Right ventricle myocardium superior (tissue), 1 donor: ENCODE results near the gene SCART1. TPM values are rescaled to one million over a fixed set of nuclear protein-coding genes. Genes with fewer than 3 reads are reported as not detected.
"Not testable (repeated sequence)": the region's sequence is repeated elsewhere in the genome, so short reads cannot be mapped to it uniquely, and the experiment has no call there.

Source experiments
- ATAC-seq: fragments of 200-7000 bp; cut with Tn5 transposase; one replicate; pipeline ENCODE4 v1.9.1; 2020; ENCODE audit warnings: mild to moderate bottlenecking; ENCODE audit not compliant: poor library complexity
- DNase-seq: peaks from one replicate; pipeline ENCODE4 v3.0.0-alpha.2; 2020
- intact Hi-C: fragments of 100-400 bp; cut with DNase I; formaldehyde crosslinking; loops from one replicate; pipeline ENCODE4 v1.11.2; 2022
- total RNA-seq: library from RNA; stranded (reverse); fragmentation: NEBNext Ultra II Directional; extraction: Animal tissue kit (Norgen Biotek cat#: 25700); gene quantifications from one replicate; pipeline ENCODE4 v1.2.1, GENCODE V29; 2021
- donor health status: DM: no; HTN: yes; CAD: no; lungs with severe emphysema.

The SCART1 gene
- total RNA-seq, 1 donor from 2014 or later, result 0.51 TPM

GRCh38 chr10:133489816-133490588, 36.3 kb downstream of the SCART1 start:
- intact Hi-C loops, result no loop called here
- DNase-seq (no peak), ATAC-seq (no peak)

DNA sequence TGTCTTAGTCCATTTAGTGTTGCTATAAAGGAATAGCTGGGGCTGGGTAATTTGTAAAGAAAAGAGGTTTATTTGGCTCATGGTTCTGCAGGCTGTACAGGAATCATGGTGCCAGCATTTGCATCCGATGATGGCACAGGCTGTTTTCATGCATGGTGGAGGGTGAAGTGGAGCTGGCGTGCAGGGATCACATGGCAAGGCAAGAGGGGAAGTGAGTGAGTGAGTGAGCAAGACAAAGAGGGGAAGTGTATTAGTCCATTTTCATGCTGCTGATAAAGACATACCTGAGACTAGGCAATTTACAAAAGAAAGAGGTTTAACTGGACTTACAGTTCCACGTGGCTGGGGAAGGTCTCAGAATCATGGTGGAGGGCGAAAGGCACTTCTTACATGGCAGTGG, 39.8 kb downstream of the SCART1 start:
- intact Hi-C loops, DNase-seq, ATAC-seq: not testable (repeated sequence)

- intact Hi-C loops, DNase-seq, ATAC-seq: not testable (repeated sequence)
Observed at GRCh38 chr10:133497363-133497762, 43.6 kb downstream of the SCART1 start.

DNA sequence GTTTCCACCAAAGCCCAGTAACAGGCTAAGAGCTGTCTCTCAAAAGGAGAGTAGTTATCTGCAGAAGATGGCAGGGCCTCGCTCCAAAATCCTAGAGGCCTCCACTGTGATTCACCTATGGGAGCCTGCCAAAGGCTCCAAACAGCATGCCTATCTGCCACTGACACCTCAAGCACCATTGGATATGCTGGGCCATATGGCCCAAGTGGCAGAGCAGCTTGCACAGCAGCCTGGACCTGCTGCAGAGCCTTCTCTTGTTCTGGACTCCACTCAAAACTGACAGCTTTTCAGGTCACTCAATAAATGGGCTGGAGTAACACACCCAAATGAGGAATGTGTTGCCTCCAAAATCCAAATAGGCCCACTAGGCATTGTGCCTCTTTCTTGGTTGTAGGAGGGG, 45.4 kb downstream of the SCART1 start:
- ATAC-seq, DNase-seq, intact Hi-C loops: not testable (repeated sequence)

GRCh38 chr10:133500897-133501296, 47.2 kb downstream of the SCART1 start:
- DNase-seq, intact Hi-C loops, ATAC-seq: not testable (repeated sequence)

GRCh38 chr10:133509700-133510099, 56.0 kb downstream of the SCART1 start:
- no peak for DNase-seq
- intact Hi-C loops, result no loop called here
- no peak for ATAC-seq

- DNase-seq (no peak), ATAC-seq (no peak)
- intact Hi-C loops, result no loop called here
Observed at GRCh38 chr10:133511408-133511807, 57.7 kb downstream of the SCART1 start.

DNA sequence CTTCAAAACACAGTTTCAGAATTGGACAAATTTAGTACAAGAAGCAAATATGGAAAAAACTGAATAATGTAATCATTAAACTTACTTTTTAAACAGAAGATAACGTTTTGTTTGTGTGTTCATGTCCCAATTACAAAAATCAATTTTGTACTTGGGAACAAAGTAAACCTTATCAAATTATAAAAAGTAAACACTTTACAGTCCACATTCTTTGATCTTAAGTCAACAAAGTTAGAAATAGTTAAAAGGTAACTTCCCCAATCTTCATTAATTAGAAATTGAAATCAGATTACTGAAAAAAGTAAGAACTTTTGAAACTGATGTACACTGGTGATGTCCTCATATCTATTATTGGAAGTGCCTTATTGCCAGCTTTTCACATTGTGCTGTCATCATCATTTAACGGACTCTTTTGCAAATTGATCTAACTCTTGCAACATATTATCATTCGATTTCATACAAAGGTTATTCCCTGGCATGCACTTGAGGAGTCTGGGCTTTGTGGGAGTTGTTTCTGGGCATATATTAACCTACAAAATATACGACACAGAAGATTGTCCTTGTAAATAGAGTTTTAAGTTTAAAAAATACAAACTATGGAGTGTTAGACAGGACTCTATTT, 58.3 kb downstream of the SCART1 start:
- DNase-seq (no peak), ATAC-seq (no peak)
- intact Hi-C loops, result no loop called here

DNA sequence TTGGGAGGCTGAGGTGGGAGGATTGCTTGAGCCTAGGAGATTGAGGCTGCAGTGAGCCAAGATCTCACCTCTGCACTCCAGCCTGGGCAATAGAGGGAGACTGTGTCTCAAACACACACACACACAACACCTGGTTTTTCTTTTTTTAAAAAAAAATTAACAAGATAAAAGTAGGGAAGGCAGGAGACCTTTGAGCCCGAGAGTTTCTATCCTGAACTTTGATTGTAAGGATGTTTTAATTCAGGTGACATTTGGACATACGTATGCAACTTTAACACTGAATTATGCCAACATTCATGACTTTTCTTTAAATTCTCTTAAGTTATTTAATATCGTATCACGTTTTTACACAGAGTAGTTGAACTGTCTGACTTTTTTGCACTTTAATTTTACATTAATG, 61.7 kb downstream of the SCART1 start:
- DNase-seq (no peak), ATAC-seq (no peak)
- intact Hi-C loops, result no loop called here

- DNase-seq (no peak), ATAC-seq (no peak)
- intact Hi-C loops, result no loop called here
Observed at GRCh38 chr10:133516057-133516456, 62.3 kb downstream of the SCART1 start.

DNA sequence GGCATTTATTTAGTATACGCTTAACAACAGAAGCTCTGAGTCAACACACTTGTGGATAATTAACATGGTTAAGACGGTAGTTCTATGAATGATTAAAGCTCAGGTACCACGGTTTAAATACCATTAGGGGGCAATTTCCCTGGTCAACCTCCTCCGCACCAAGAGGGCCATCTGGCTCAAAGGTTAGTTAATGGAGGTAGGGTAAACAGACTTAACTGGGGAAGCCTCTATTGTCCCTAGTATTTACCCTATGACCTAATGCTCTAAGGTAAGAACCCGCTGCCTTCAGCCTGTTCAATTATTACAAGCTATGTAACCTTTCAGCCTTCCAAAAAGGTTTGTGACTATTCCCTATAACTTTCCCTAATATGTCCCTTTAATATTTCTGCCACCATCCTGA, 64.8 kb downstream of the SCART1 start:
- DNase-seq, ATAC-seq, intact Hi-C loops: not testable (repeated sequence)

Other genes with a start within 250 kb of the SCART1 start
- gene UTF1, start 223.7 kb upstream of the SCART1 start, total RNA-seq, result not detected
- gene VENTX, start 216.1 kb upstream of the SCART1 start, total RNA-seq, result 0.43 TPM
- gene ADAM8, start 177.1 kb upstream of the SCART1 start, total RNA-seq, result 2.5 TPM
- gene TUBGCP2, start 145.1 kb upstream of the SCART1 start, total RNA-seq, result 38.5 TPM
- 44.8 TPM for gene ZNF511, start 145.0 kb upstream of the SCART1 start, total RNA-seq
- gene CALY, start 117.0 kb upstream of the SCART1 start, total RNA-seq, result not detected
- not detected for gene PRAP1, start 106.6 kb upstream of the SCART1 start, total RNA-seq
- 7.4 TPM for gene FUOM, start 95.9 kb upstream of the SCART1 start, total RNA-seq
- 239 TPM for gene ECHS1, start 80.6 kb upstream of the SCART1 start, total RNA-seq
- 3.4 TPM for gene PAOX, start 74.7 kb upstream of the SCART1 start, total RNA-seq
- gene MTG1, start 59.8 kb upstream of the SCART1 start, total RNA-seq, result 14.7 TPM
- gene SPRN, start 29.3 kb upstream of the SCART1 start, total RNA-seq, result not detected
- 1.00 TPM for gene CYP2E1, start 73.4 kb downstream of the SCART1 start, total RNA-seq
- gene SYCE1, start 111.6 kb downstream of the SCART1 start, total RNA-seq, result 0.08 TPM
- not detected for gene FRG2B, start 172.8 kb downstream of the SCART1 start, total RNA-seq